HEK293 (cell line): ENCODE data around the gene LMOD1.

Source experiments
- CTCF ChIP-seq: fragments of 450-650 bp; formaldehyde crosslinking; IDR thresholded peaks from 2 replicates; pipeline ENCODE4 v1.5.1; 2016; ENCODE audit warnings: missing biosample characterization, missing genetic modification characterization
- PATZ1 ChIP-seq: fragments of 450-650 bp; formaldehyde crosslinking; IDR thresholded peaks from 2 replicates; pipeline ENCODE4 v1.5.1; 2016; ENCODE audit warnings: missing biosample characterization, missing genetic modification characterization
- SP7 ChIP-seq: fragments of 450-650 bp; formaldehyde crosslinking; IDR thresholded peaks from 2 replicates; pipeline ENCODE4 v1.5.1; 2016; ENCODE audit warnings: missing biosample characterization, missing genetic modification characterization
- ZNF335 ChIP-seq: fragments of 450-650 bp; formaldehyde crosslinking; conservative IDR thresholded peaks from 2 replicates; pipeline ENCODE4 v1.5.1; 2016; ENCODE audit warnings: missing biosample characterization, missing genetic modification characterization
- ZNF521 ChIP-seq: fragments of 450-650 bp; formaldehyde crosslinking; IDR thresholded peaks from 2 replicates; pipeline ENCODE4 v1.5.1; 2017; ENCODE audit warnings: missing biosample characterization, mild to moderate bottlenecking, missing genetic modification characterization
- ZNF558 ChIP-seq: fragments of 450-650 bp; formaldehyde crosslinking; IDR thresholded peaks from 2 replicates; pipeline ENCODE4 v1.5.1; 2016; ENCODE audit warnings: missing biosample characterization, missing genetic modification characterization

GRCh38 chr1:201895913-201896807 lies 50.2 kb downstream of the LMOD1 start:
- TF ChIP-seq ZNF558 (tag by site-specific recombination) = peak; percentile 52
- peak; percentile 97 for TF ChIP-seq CTCF (tag by site-specific recombination)
- peak; percentile 82 for TF ChIP-seq PATZ1
- peak; percentile 89 for TF ChIP-seq SP7 (tag by site-specific recombination)
- TF ChIP-seq ZNF335 (tag by site-specific recombination) = 0 out of 2 replicates have a peak, but pooled peaks have one; percentile 26
- TF ChIP-seq ZNF521 (tag by site-specific recombination) = no peak
